Measurements from ENCODE around the gene PLCB4. TPM values are rescaled to one million over a fixed set of nuclear protein-coding genes. Genes with fewer than 3 reads are reported as not detected.

PLCB4 gene
- total and polyA plus RNA-seq, 7 donors = 9.7 to 21.0 (median 12.4) TPM

GRCh38 chr20:9501473-9501872 lies 432.6 kb downstream of the PLCB4 start:
- Histone ChIP-seq H3K4me3 (no peak overlapping the region), H3K27me3 (peaks cover 2 to 15% (median 6%) of the 10 kb centered on the region in 3 donors), H3K4me1 (peaks cover 0 to 4% (median under 1%) of the 10 kb centered on the region in 4 donors), H3K27ac (no peak overlapping the region), H3K36me3 (no peaks in the 10 kb centered on the region), H3K9me3 (no peaks in the 10 kb centered on the region)
- 21 to 54% methylated on average over 2 of the region's 2 CpGs for WGBS, 2 donors
- no peak for TF ChIP-seq EP300 (IDR thresholded peaks at IDR 0.05)
- DNase-seq = no peak
- intact Hi-C loops (cut with DNase I) = no loop called here

GRCh38 chr20:9503526-9504245 lies 434.8 kb downstream of the PLCB4 start:
- TF ChIP-seq POLR2AphosphoS5 (IDR thresholded peaks at IDR 0.05) = no peak
- TF ChIP-seq CTCF (IDR thresholded peaks at IDR 0.05) = no peak
- no peak for TF ChIP-seq POLR2A (IDR thresholded peaks at IDR 0.05)
- no peak for TF ChIP-seq EP300 (IDR thresholded peaks at IDR 0.05)
- intact Hi-C loops (cut with DNase I) = no loop called here
- Histone ChIP-seq H3K27me3 (peaks cover 12 to 38% (median 21%) of the 10 kb centered on the region in 3 donors), H3K9me3 (no peaks in the 10 kb centered on the region), H3K36me3 (no peaks in the 10 kb centered on the region), H3K27ac (no peak overlapping the region), H3K4me1 (peaks cover 0 to 16% (median 3%) of the 10 kb centered on the region in 4 donors), H3K4me3 (no peak overlapping the region)
- 52 to 81% methylated on average over 9 of the region's 9 CpGs for WGBS, 2 donors
- DNase-seq = no peak

GRCh38 chr20:9506280-9506821 lies 437.5 kb downstream of the PLCB4 start:
- DNase-seq = no peak
- H3K9me3 ChIP-seq = no peaks in the 10 kb centered on the region
- 10 to 22% methylated on average over 34 of the region's 34 CpGs for WGBS, 2 donors
- H3K36me3 ChIP-seq = no peaks in the 10 kb centered on the region
- peaks cover 12 to 64% (median 25%) of the 10 kb centered on the region in 3 donors for H3K27me3 ChIP-seq
- H3K4me1 ChIP-seq = peaks cover 0 to 16% (median 3%) of the 10 kb centered on the region in 4 donors
- no peak overlapping the region for H3K27ac ChIP-seq
- no peak overlapping the region for H3K4me3 ChIP-seq
- intact Hi-C loops (cut with DNase I) = no loop called here
- TF ChIP-seq EP300 (IDR thresholded peaks at IDR 0.05) (no peak), CTCF (IDR thresholded peaks at IDR 0.05) (no peak), POLR2AphosphoS5 (IDR thresholded peaks at IDR 0.05) (no peak)

GRCh38 chr20:9506964-9507369 lies 438.1 kb downstream of the PLCB4 start:
- no peak for DNase-seq
- H3K4me3 ChIP-seq = no peak overlapping the region
- peaks cover 12 to 69% (median 25%) of the 10 kb centered on the region in 3 donors for H3K27me3 ChIP-seq
- TF ChIP-seq POLR2AphosphoS5 (IDR thresholded peaks at IDR 0.05) = no peak
- TF ChIP-seq EP300 (IDR thresholded peaks at IDR 0.05) = no peak
- TF ChIP-seq CTCF (IDR thresholded peaks at IDR 0.05) = no peak
- TF ChIP-seq POLR2A (IDR thresholded peaks at IDR 0.05) = no peak
- H3K36me3 ChIP-seq = no peaks in the 10 kb centered on the region
- WGBS, 2 donors = 3 to 18% methylated on average over 31 of the region's 31 CpGs
- H3K27ac ChIP-seq = no peak overlapping the region
- intact Hi-C loops (cut with DNase I) = no loop called here
- H3K4me1 ChIP-seq = peaks cover 0 to 16% (median 3%) of the 10 kb centered on the region in 4 donors
- no peaks in the 10 kb centered on the region for H3K9me3 ChIP-seq

GRCh38 chr20:9507544-9508239 lies 438.8 kb downstream of the PLCB4 start:
- WGBS, 2 donors = 5 to 15% methylated on average over 37 of the region's 37 CpGs
- intact Hi-C loops (cut with DNase I) = no loop called here
- Histone ChIP-seq H3K9me3 (no peaks in the 10 kb centered on the region), H3K36me3 (no peaks in the 10 kb centered on the region), H3K4me1 (peaks cover 0 to 16% (median 3%) of the 10 kb centered on the region in 4 donors), H3K4me3 (no peak overlapping the region), H3K27ac (no peak overlapping the region), H3K27me3 (peaks cover 12 to 72% (median 25%) of the 10 kb centered on the region in 3 donors)
- TF ChIP-seq POLR2AphosphoS5 (IDR thresholded peaks at IDR 0.05) = no peak
- no peak for TF ChIP-seq EP300 (IDR thresholded peaks at IDR 0.05)
- no peak for TF ChIP-seq POLR2A (IDR thresholded peaks at IDR 0.05)
- no peak for TF ChIP-seq CTCF (IDR thresholded peaks at IDR 0.05)
- DNase-seq = no peak
